Endothelial cell of umbilical vein (primary cell): Measurements from ENCODE around the gene POLG. TPM values are rescaled to one million over a fixed set of nuclear protein-coding genes. Genes with fewer than 3 reads are reported as not detected.

ENCODE experiments used
- BruUV-seq: library from RNA; stranded (reverse); fragments of 400-500 nt; replicated peaks from 2 replicates; lab custom pipeline; 2021; lab: Mats Ljungman, UMichigan
- CTCF ChIA-PET: fragments of 300-600, 350-600 bp; sonication (Branson Sonifier 250); formaldehyde crosslinking; loops from one replicate; lab custom pipeline; 2021; ENCODE audit warnings: antibody characterized with exemption, inconsistent platforms; lab: Charles Lee
- POLR2A ChIA-PET: fragments of 300-600, 350-600 bp; sonication (Branson Sonifier 250); formaldehyde crosslinking; loops from one replicate; lab custom pipeline; 2021; ENCODE audit warnings: antibody characterized with exemption, inconsistent platforms; lab: Charles Lee
- DNase-seq: peaks from one replicate; pipeline ENCODE4 v3.0.0-alpha.2; 2011; ENCODE audit warnings: low read depth, low spot score
- FAIRE-seq: peaks from 2 replicates; lab custom pipeline; 2011; peaks lifted over from hg19 to GRCh38; lab: Jason Lieb, UNC
- H2AFZ ChIP-seq: 2 replicates; pipeline ENCODE4 v1.6.0; 2012; ENCODE audit warnings: low read depth, low read length, control low read depth, inconsistent platforms
- H3K27ac ChIP-seq: 2 replicates; pipeline ENCODE4 v1.5.1; 2011; ENCODE audit warnings: low read depth, mild to moderate bottlenecking, control low read depth, low read length, moderate library complexity; ENCODE audit not compliant: insufficient read depth
- H3K27me3 ChIP-seq, 2 experiments: 2 replicates each; pipeline versions ENCODE4 v1.6.0 to v1.6.1; 2011; ENCODE audit warnings: low read length in 2 of 2, mixed read lengths in 1 of 2; ENCODE audit not compliant: control insufficient read depth in 2 of 2, insufficient read depth in 2 of 2
- H3K36me3 ChIP-seq, 2 experiments: 2 replicates in 1 of 2; 3 replicates in 1 of 2; pipeline ENCODE4 v1.5.1; 2011; ENCODE audit warnings: low read length in 2 of 2, mild to moderate bottlenecking in 1 of 2, moderate library complexity in 1 of 2; ENCODE audit not compliant: control insufficient read depth in 2 of 2, insufficient read depth in 2 of 2; ENCODE audit errors: extremely low read depth in 1 of 2
- H3K4me1 ChIP-seq: 3 replicates; pipeline ENCODE4 v1.5.1; 2011; ENCODE audit warnings: mild to moderate bottlenecking, low read length; ENCODE audit not compliant: control insufficient read depth, insufficient read depth; ENCODE audit errors: extremely low read depth
- H3K4me2 ChIP-seq: 2 replicates; pipeline ENCODE4 v1.6.1; 2011; ENCODE audit warnings: low read length, control low read depth, mixed read lengths; ENCODE audit not compliant: insufficient read depth
- H3K4me3 ChIP-seq, 3 experiments: fragments of 200-600 bp in 1 of 3; sonication (generic), shearing (Covaris generic) in 1 of 3; replicated peaks in 1 of 3; 2 replicates each; pipeline ENCODE4 v1.5.1; 2011 to 2016; ENCODE audit warnings: control low read depth in 3 of 3, low read length in 3 of 3, mild to moderate bottlenecking in 2 of 3, inconsistent platforms in 1 of 3, low read depth in 1 of 3, moderate library complexity in 1 of 3; ENCODE audit not compliant: insufficient read depth in 1 of 3
- H3K79me2 ChIP-seq: 2 replicates; pipeline ENCODE4 v1.6.0; 2012; ENCODE audit warnings: low read length, inconsistent platforms; ENCODE audit not compliant: control insufficient read depth, insufficient read depth
- H3K9ac ChIP-seq: replicated peaks from 2 replicates; pipeline ENCODE3; 2011; ENCODE audit warnings: low read length, control low read depth; ENCODE audit not compliant: insufficient read depth; ENCODE audit errors: extremely low read depth
- H3K9me1 ChIP-seq: replicated peaks from 3 replicates; pipeline ENCODE4 v1.6.0; 2011; ENCODE audit warnings: mild to moderate bottlenecking, low read length; ENCODE audit not compliant: control insufficient read depth, insufficient read depth; ENCODE audit errors: extremely low read depth
- H3K9me3 ChIP-seq: replicated peaks from 2 replicates; pipeline ENCODE4 v1.5.1; 2012; ENCODE audit warnings: low read length, inconsistent platforms; ENCODE audit not compliant: control insufficient read depth, insufficient read depth
- H4K20me1 ChIP-seq: replicated peaks from 2 replicates; pipeline ENCODE3; 2011; ENCODE audit warnings: mild to moderate bottlenecking, low read length; ENCODE audit not compliant: control insufficient read depth, insufficient read depth; ENCODE audit errors: extremely low read depth
- EZH2 ChIP-seq: IDR thresholded peaks from 2 replicates; pipeline ENCODE4 v1.6.1; 2012; ENCODE audit warnings: borderline replicate concordance, low read depth, mild to moderate bottlenecking, moderate library complexity, low read length, inconsistent platforms; ENCODE audit not compliant: severe bottlenecking
- JUN ChIP-seq: IDR thresholded peaks from 2 replicates; pipeline ENCODE4 v1.6.1; 2011; ENCODE audit warnings: borderline replicate concordance, low read depth; ENCODE audit not compliant: insufficient read length, insufficient read depth
- POLR2A ChIP-seq: IDR thresholded peaks from 2 replicates; pipeline ENCODE4 v1.6.1; 2012; ENCODE audit warnings: low read depth, mild to moderate bottlenecking, control low read depth, low read length
- POLR2AphosphoS5 ChIP-seq: IDR thresholded peaks from 2 replicates; pipeline ENCODE4 v1.6.1; 2012; ENCODE audit warnings: low read depth, mild to moderate bottlenecking, control low read depth, low read length, moderate library complexity; ENCODE audit not compliant: insufficient read depth
- dilution Hi-C: fragments of 300-500 bp; cut with MboI; formaldehyde crosslinking; loops from one replicate; pipeline ENCODE4 v1.15.0; 2019; ENCODE audit warnings: low sequenced_read_pairs; ENCODE audit not compliant: extremely low pct_ligation_motif_present
- intact Hi-C: fragments of 100-400 bp; cut with micrococcal nuclease; formaldehyde crosslinking; loops from one replicate; pipeline ENCODE4 v1.10.0; 2022
- polyA plus RNA-seq, 4 experiments: library from polyadenylated mRNA; depleted of rRNA in 3 of 4; stranded (reverse) in 3 of 4; unstranded in 1 of 4; fragments of >200 nt; gene quantifications; 2 replicates each; pipeline versions ENCODE4 v1.2.1 to v1.2.3, GENCODE V29; 2011 to 2012; ENCODE audit warnings: missing spikeins in 1 of 4
- total RNA-seq: library from RNA; stranded (reverse); gene quantifications from 2 replicates; pipeline ENCODE4 v1.2.3, GENCODE V29; 2021

POLG gene
- total and polyA plus RNA-seq, 2 donors (not counting 3 experiments of a cell fraction or from before 2014, with no cell fraction given) = 36.6 to 77.7 TPM

DNA sequence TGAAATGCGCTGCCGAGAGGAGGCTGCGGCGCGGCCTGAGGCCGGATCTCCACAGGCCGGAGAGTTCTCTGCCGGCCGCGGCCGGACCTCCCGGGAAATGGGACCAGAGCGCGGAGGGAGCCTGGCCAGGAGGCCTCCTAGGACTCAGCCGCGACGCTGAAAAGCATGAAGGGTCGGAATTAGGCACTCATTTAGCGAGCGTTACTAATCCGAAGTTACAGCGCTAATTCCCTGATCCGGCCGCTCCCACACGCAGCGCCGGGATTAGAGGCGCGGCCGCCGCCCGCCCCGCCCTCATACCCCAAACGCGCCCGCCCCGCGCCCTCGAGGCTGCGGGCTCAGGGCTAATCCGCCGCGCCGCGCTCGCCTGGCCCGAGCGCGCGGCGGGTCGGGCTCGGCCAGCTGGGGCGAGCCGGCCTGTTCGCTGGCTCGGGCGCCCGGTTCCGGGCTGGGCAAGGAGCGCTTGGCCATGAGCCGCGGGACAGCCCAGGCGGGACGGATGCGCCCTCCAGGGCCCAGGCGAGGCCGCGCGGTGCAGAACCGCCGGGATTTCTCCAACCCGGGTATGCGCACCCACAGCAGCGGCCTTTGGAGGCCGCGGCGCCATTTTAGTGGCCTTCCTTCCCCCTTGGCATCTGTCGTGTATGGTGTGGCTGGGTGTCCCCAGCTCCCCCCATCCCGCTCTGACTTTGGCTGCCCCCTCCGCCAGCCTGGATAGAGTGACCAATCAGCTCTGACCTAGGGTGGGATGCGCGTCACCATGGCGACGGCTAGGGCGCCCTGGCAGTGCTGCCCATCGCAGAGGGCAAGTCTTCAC is 36.8 kb upstream of the POLG start:
- no peak for FAIRE-seq
- DNase-seq = no peak
- no peak overlapping the region for H3K9ac ChIP-seq
- no TSS peak for BruUV-seq
- intact Hi-C loops = no loop called here
- H3K4me2 ChIP-seq = no peak overlapping the region
- no peaks in the 10 kb centered on the region for H3K36me3 ChIP-seq
- H4K20me1 ChIP-seq = no peaks in the 10 kb centered on the region
- H3K4me1 ChIP-seq = no peaks in the 10 kb centered on the region
- TF ChIP-seq EZH2 = peak; percentile 86
- no peak for TF ChIP-seq JUN
- dilution Hi-C loops = no loop called here
- H3K79me2 ChIP-seq = no peaks in the 10 kb centered on the region
- no peaks in the 10 kb centered on the region for H3K9me3 ChIP-seq
- POLR2A ChIA-PET = no interaction called here
- H3K27me3 ChIP-seq = peaks cover 91 to 98% of the 10 kb centered on the region in 2 experiments
- no peak overlapping the region for H3K27ac ChIP-seq
- H3K4me3 ChIP-seq = no peak overlapping the region
- no peak overlapping the region for H2AFZ ChIP-seq
- CTCF ChIA-PET = interaction anchor here (0.9 to 2.8 kb wide), 2 partner anchors 11 to 13 kb away, joined by 3 to 14 read pairs; no protein-coding TSS in a partner anchor
- no peaks in the 10 kb centered on the region for H3K9me1 ChIP-seq

DNA sequence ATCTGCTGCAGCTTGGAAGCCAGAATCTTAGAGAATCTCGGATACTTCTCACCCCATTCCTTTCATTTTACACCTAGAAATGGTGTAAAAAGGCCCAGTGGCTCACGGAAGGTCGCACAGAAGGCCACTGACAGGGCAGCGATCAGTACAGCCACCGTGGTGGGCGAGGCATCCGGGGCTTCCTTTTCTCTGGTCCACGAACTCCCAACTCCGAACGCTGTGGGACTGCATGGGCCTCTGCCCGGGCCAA is 36.3 kb upstream of the POLG start:
- no peaks in the 10 kb centered on the region for H3K9me3 ChIP-seq
- BruUV-seq = no TSS peak
- FAIRE-seq = no peak
- no peak overlapping the region for H3K4me3 ChIP-seq
- H3K79me2 ChIP-seq = no peaks in the 10 kb centered on the region
- no peak for DNase-seq
- intact Hi-C loops = no loop called here
- no peak overlapping the region for H3K4me2 ChIP-seq
- POLR2A ChIA-PET = no interaction called here
- peaks cover 93 to 99% of the 10 kb centered on the region in 2 experiments for H3K27me3 ChIP-seq
- TF ChIP-seq POLR2AphosphoS5 = no peak
- TF ChIP-seq POLR2A = no peak
- H3K36me3 ChIP-seq = no peaks in the 10 kb centered on the region
- dilution Hi-C loops = no loop called here
- H4K20me1 ChIP-seq = no peaks in the 10 kb centered on the region
- no peaks in the 10 kb centered on the region for H3K4me1 ChIP-seq
- no peaks in the 10 kb centered on the region for H3K9me1 ChIP-seq
- no peak overlapping the region for H3K9ac ChIP-seq
- H3K27ac ChIP-seq = no peak overlapping the region
- CTCF ChIA-PET = interaction anchor here (2.8 kb wide), 1 partner anchor 12 kb away, joined by 14 read pairs; no protein-coding TSS in a partner anchor
- no peak overlapping the region for H2AFZ ChIP-seq
